SU-DHL-6 (cell line): ENCODE data around the gene PRKCE.

Experiments
- CTCF ChIP-seq: fragments of 200-600 bp; sonication (generic); IDR thresholded peaks from one replicate; pipeline ENCODE4 v1.5.1; 2017; ENCODE audit warnings: antibody characterized with exemption, mild to moderate bottlenecking, low read length, moderate library complexity; ENCODE audit not compliant: insufficient read depth, poor library complexity, severe bottlenecking
- EZH2phosphoT487 ChIP-seq: fragments of 200-600 bp; sonication (generic), shearing (Covaris generic); conservative IDR thresholded peaks from 2 replicates; pipeline ENCODE4 v1.6.1; 2018; ENCODE audit warnings: mild to moderate bottlenecking, antibody characterized with exemption, low read length, moderate library complexity, mixed read lengths

DNA sequence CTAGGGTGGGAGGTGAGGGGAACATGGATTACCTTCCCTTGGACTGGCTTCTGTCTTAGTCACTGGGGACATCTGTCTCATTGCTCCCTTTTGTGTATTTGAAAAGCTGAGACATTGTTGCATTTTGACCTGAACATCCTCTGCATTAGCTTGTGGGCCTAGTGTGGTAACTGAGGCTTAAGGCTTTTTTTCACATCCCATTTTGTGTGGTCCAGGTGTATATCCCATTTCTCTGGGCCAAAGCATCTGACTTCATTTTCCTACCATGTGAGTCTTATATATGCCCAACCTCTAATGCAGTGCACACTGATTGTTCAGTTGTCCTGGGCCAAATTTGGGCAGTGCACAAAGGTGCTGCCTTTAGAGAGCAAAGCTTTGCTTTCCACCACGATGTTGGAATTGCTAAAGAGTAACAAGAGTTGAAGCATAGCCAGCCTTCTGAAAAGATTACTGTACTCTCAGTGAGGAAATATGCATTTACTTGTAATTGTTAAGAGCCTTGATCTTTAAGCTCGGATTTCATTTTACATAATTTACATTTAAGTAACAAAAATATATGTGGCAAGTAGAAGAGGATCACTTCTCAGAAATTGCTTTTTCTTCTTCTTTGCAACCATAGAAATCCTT is 13.3 kb downstream of the PRKCE start:
- no peak for TF ChIP-seq CTCF
- no peak for TF ChIP-seq EZH2phosphoT487
